Measurements from ENCODE around the gene SPANXN3. TPM values are rescaled to one million over a fixed set of nuclear protein-coding genes. Genes with fewer than 3 reads are reported as not detected.

SPANXN3 gene
- total RNA-seq, 1 experiment from 2014 or later: not detected

DNA sequence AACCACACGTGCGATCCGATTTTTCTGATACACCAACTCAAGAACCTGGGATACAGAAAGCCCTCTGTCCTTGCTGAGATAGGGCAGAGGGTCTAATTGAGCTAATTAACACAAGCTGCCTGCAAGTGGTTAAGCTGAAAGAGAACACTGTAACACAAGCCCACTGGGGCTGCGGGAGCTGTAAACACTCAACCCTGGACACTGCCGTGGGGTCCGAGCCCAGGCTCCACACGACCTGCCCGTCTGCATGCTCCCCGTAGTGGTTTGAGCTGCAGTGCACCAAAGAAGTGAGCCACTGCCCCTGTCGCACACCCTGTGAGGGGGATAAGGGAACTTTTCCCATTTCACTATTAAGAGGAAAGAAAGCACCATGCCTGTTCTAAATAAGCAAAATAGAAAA lies 54.6 kb downstream of the SPANXN3 start:
- Histone ChIP-seq H3K27me3 (ENCODE audit: insufficient read depth, low read length) (no peaks in the 10 kb centered on the region), H3K79me1 (ENCODE audit: insufficient read depth, low read depth, low read length, poor library complexity, severe bottlenecking) (no peaks in the 10 kb centered on the region), H3T11ph (ENCODE audit: low read length) (no peak overlapping the region), H3K4me1 (ENCODE audit: insufficient read depth, low read length) (no peaks in the 10 kb centered on the region), H2AK5ac (ENCODE audit: insufficient read length, low read length) (no peak overlapping the region), H3K27ac (ENCODE audit: insufficient read length, low read depth, low read length) (no peak overlapping the region), H3K14ac (ENCODE audit: insufficient read depth, low read length) (no peak overlapping the region), H3K56ac (ENCODE audit: insufficient read length, low read depth, low read length) (no peak overlapping the region), H2AFZ (ENCODE audit: low read length) (no peak overlapping the region), H4K8ac (replicated peaks; ENCODE audit: insufficient read length, low read depth, low read length) (no peak overlapping the region), H4K5ac (ENCODE audit: insufficient read length, low read depth, low read length) (no peak overlapping the region), H3K9me3 (ENCODE audit: control insufficient read depth, low read depth, low read length) (peaks cover 9% of the 10 kb centered on the region), H4K20me1 (ENCODE audit: control insufficient read depth, insufficient read depth, insufficient read length) (no peaks in the 10 kb centered on the region), H3K23me2 (ENCODE audit: insufficient read length, low read depth, low read length, poor library complexity, severe bottlenecking) (no peaks in the 10 kb centered on the region), H3K79me2 (ENCODE audit: insufficient read depth, low read length) (no peaks in the 10 kb centered on the region), H2BK120ac (ENCODE audit: low read depth, low read length, poor library complexity, severe bottlenecking) (no peak overlapping the region), H3K9ac (ENCODE audit: extremely low read depth, insufficient read length, low read length) (no peak overlapping the region), H2BK12ac (ENCODE audit: insufficient read length, low read depth, low read length) (no peak overlapping the region), H3K4me2 (ENCODE audit: insufficient read depth, insufficient read length, low read length) (no peak overlapping the region), H4K91ac (ENCODE audit: insufficient read length, low read depth, low read length) (no peak overlapping the region), H2BK5ac (ENCODE audit: insufficient read length, low read length) (no peak overlapping the region), H2BK15ac (ENCODE audit: low read depth, low read length) (no peak overlapping the region), H3K18ac (ENCODE audit: insufficient read length, low read depth, low read length) (no peak overlapping the region), H2BK20ac (ENCODE audit: low read depth, low read length, poor library complexity, severe bottlenecking) (no peak overlapping the region), H3K4ac (ENCODE audit: low read depth, low read length) (no peak overlapping the region), H3K23ac (ENCODE audit: insufficient read length, low read depth, low read length) (no peak overlapping the region)
- Mint-ChIP-seq H3K27me3 (ENCODE audit: low read depth) (no peaks in the 10 kb centered on the region), H3K4me3 (no peak overlapping the region), H3K4me1 (no peaks in the 10 kb centered on the region), H3K9me3 (peaks cover 56 to 67% of the 10 kb centered on the region in 2 experiments), H3K27ac (no peak overlapping the region; a peak in 1 of 7 replicates), H3K36me3 (ENCODE audit: insufficient read depth in 1 of 3, low read depth in 3 of 3) (peaks cover 4 to 9% (median 6%) of the 10 kb centered on the region in 3 experiments; a peak in 5 of 7 replicates)
- DNase-seq: no peak
- TF ChIP-seq, protein P1, sequence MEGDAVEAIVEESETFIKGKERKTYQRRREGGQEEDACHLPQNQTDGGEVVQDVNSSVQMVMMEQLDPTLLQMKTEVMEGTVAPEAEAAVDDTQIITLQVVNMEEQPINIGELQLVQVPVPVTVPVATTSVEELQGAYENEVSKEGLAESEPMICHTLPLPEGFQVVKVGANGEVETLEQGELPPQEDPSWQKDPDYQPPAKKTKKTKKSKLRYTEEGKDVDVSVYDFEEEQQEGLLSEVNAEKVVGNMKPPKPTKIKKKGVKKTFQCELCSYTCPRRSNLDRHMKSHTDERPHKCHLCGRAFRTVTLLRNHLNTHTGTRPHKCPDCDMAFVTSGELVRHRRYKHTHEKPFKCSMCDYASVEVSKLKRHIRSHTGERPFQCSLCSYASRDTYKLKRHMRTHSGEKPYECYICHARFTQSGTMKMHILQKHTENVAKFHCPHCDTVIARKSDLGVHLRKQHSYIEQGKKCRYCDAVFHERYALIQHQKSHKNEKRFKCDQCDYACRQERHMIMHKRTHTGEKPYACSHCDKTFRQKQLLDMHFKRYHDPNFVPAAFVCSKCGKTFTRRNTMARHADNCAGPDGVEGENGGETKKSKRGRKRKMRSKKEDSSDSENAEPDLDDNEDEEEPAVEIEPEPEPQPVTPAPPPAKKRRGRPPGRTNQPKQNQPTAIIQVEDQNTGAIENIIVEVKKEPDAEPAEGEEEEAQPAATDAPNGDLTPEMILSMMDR (conservative IDR thresholded peaks at IDR 0.05): no peak
- no CpG with 5 or more reads among the region's 10 CpGs for WGBS (ENCODE audit: extremely low coverage, insufficient read length, low lambda C conversion rate)

All from H9 (cell line).